Gastroesophageal sphincter (tissue), 4 donors: ENCODE results near the gene HDAC4. TPM values are rescaled to one million over a fixed set of nuclear protein-coding genes. Genes with fewer than 3 reads are reported as not detected.
A peak's percentile ranks its signal among the peaks of the same experiment; 100 is the strongest.

ENCODE experiments used
- ATAC-seq: fragments of 150-250 bp; one replicate; pipeline ENCODE4 v1.9.1; 2016; ENCODE audit warnings: mild to moderate bottlenecking, moderate library complexity
- H3K27ac ChIP-seq, 4 donors: fragments of 200-600 bp; sonication (generic) in 3 of 4; 1 replicate in 3 of 4; 2 replicates in 1 of 4; pipeline ENCODE4 v1.5.1; 2016 to 2019
- H3K27me3 ChIP-seq: fragments of 200-600 bp; sonication (generic); one replicate; pipeline ENCODE4 v1.5.1; 2019
- H3K36me3 ChIP-seq, 2 donors: fragments of 200-600 bp; sonication (generic); one replicate each; pipeline ENCODE4 v1.5.1; 2019; ENCODE audit warnings: control low read depth in 1 of 2
- H3K4me1 ChIP-seq, 3 donors: fragments of 200-600 bp; sonication (generic); 1 replicate in 2 of 3; 2 replicates in 1 of 3; pipeline ENCODE4 v1.5.1; 2016 to 2019; ENCODE audit warnings: control low read depth in 2 of 3
- H3K4me3 ChIP-seq, 2 donors: fragments of 200-600 bp; sonication (generic); one replicate each; pipeline ENCODE4 v1.5.1; 2019; ENCODE audit warnings: mild to moderate bottlenecking in 1 of 2, moderate library complexity in 1 of 2
- H3K9me3 ChIP-seq, 3 donors: fragments of 200-600 bp; sonication (generic); one replicate each; pipeline ENCODE4 v1.5.1; 2017 to 2019; ENCODE audit warnings: control low read depth in 2 of 3
- CTCF ChIP-seq, 4 experiments: fragments of 200-600 bp in 2 of 4; fragments of 450-650 bp in 2 of 4; sonication (generic) in 1 of 4; IDR thresholded peaks; one replicate each; pipeline ENCODE4 v1.5.1; 2017 to 2019; ENCODE audit warnings: antibody characterized with exemption in 4 of 4, mild to moderate bottlenecking in 2 of 4, moderate library complexity in 2 of 4
- EP300 ChIP-seq: sonication (generic); formaldehyde crosslinking; IDR thresholded peaks from one replicate; pipeline ENCODE4 v1.6.1; 2017; ENCODE audit warnings: antibody characterized with exemption, mild to moderate bottlenecking
- POLR2A ChIP-seq, 2 donors: fragments of 450-650 bp; IDR thresholded peaks; one replicate each; pipeline ENCODE4 v1.6.1; 2017; ENCODE audit warnings: antibody characterized with exemption in 2 of 2, mild to moderate bottlenecking in 2 of 2, moderate library complexity in 1 of 2
- POLR2AphosphoS5 ChIP-seq: sonication (generic); formaldehyde crosslinking; IDR thresholded peaks from one replicate; pipeline ENCODE4 v1.6.1; 2017; ENCODE audit warnings: antibody characterized with exemption
- WGBS, 2 donors: methylation state at CpG; one replicate each; pipeline ENCODE4 v1.1.5; 2018; ENCODE audit warnings: low coverage in 1 of 2; 5-methylcytosine and 5-hydroxymethylcytosine counted together
- total RNA-seq, 4 donors: library from RNA; depleted of rRNA; stranded (reverse); fragments of >200 nt; gene quantifications; one replicate each; pipeline ENCODE4 v1.1.0, GENCODE V29; 2016

The HDAC4 gene
- total RNA-seq, 4 donors from 2014 or later: 41.3 to 104 (median 85.8) TPM

GRCh38 chr2:239147376-239147775 is 253.4 kb downstream of the HDAC4 start:
- Histone ChIP-seq H3K9me3 (no peaks in the 10 kb centered on the region), H3K4me1 (peaks cover 0 to 27% (median 4%) of the 10 kb centered on the region in 3 donors), H3K36me3 (peaks cover 0 to 92% of the 10 kb centered on the region in 2 donors), H3K27ac (peak overlapping the region in 1 of 4 donors; percentile 9), H3K4me3 (no peak overlapping the region), H3K27me3 (no peaks in the 10 kb centered on the region)
- TF ChIP-seq EP300: no peak
- no peak for TF ChIP-seq POLR2AphosphoS5
- no peak for TF ChIP-seq POLR2A (IDR thresholded peaks at IDR 0.05)
- no peak for TF ChIP-seq CTCF (IDR thresholded peaks at IDR 0.05)
- WGBS, 2 donors: 70 to 88% methylated on average over 2 of the region's 9 CpGs
- ATAC-seq: no peak

- Histone ChIP-seq H3K27ac (peak overlapping the region in 1 of 4 donors; percentile 9), H3K27me3 (no peaks in the 10 kb centered on the region), H3K36me3 (peaks cover 0 to 92% of the 10 kb centered on the region in 2 donors), H3K4me3 (no peak overlapping the region), H3K9me3 (no peaks in the 10 kb centered on the region), H3K4me1 (peaks cover 0 to 22% (median 4%) of the 10 kb centered on the region in 3 donors)
- no peak for ATAC-seq
- WGBS, 2 donors: 71 to 100% methylated on average over 1 of the region's 12 CpGs
- TF ChIP-seq POLR2A (IDR thresholded peaks at IDR 0.05) (no peak), EP300 (no peak), CTCF (IDR thresholded peaks at IDR 0.05) (no peak), POLR2AphosphoS5 (no peak)
Measured at GRCh38 chr2:239146741-239147181, 254.1 kb downstream of the HDAC4 start.

- Histone ChIP-seq H3K4me3 (no peak overlapping the region), H3K27ac (peak overlapping the region in 2 of 4 donors; percentile 9 to 19), H3K4me1 (peaks cover 0 to 16% (median under 1%) of the 10 kb centered on the region in 3 donors), H3K36me3 (peaks cover 0 to 92% of the 10 kb centered on the region in 2 donors), H3K9me3 (no peaks in the 10 kb centered on the region), H3K27me3 (no peaks in the 10 kb centered on the region)
- TF ChIP-seq EP300: no peak
- TF ChIP-seq POLR2A (IDR thresholded peaks at IDR 0.05): no peak
- no peak for TF ChIP-seq CTCF (IDR thresholded peaks at IDR 0.05)
- TF ChIP-seq POLR2AphosphoS5: no peak
- ATAC-seq: no peak
- WGBS, 2 donors: 85 to 87% methylated on average over 6 of the region's 19 CpGs
Measured at GRCh38 chr2:239146011-239146641, 254.7 kb downstream of the HDAC4 start.

GRCh38 chr2:239145601-239146000 is 255.2 kb downstream of the HDAC4 start:
- Histone ChIP-seq H3K4me3 (no peak overlapping the region), H3K27ac (no peak overlapping the region), H3K4me1 (peaks cover 0 to 11% (median 0%) of the 10 kb centered on the region in 3 donors), H3K9me3 (no peaks in the 10 kb centered on the region), H3K36me3 (peaks cover 0 to 92% of the 10 kb centered on the region in 2 donors), H3K27me3 (no peaks in the 10 kb centered on the region)
- no peak for TF ChIP-seq CTCF (IDR thresholded peaks at IDR 0.05)
- TF ChIP-seq POLR2AphosphoS5: no peak
- no peak for TF ChIP-seq EP300
- TF ChIP-seq POLR2A (IDR thresholded peaks at IDR 0.05): no peak
- ATAC-seq: no peak
- 90% methylated on average over 2 to 8 of the region's 9 CpGs for WGBS, 2 donors

- H3K9me3 ChIP-seq: no peaks in the 10 kb centered on the region
- no peaks in the 10 kb centered on the region for H3K27me3 ChIP-seq
- peaks cover 0 to 97% of the 10 kb centered on the region in 2 donors for H3K36me3 ChIP-seq
- H3K4me3 ChIP-seq: no peak overlapping the region
- peaks cover 0 to 10% (median 0%) of the 10 kb centered on the region in 3 donors for H3K4me1 ChIP-seq
- ATAC-seq: no peak
- WGBS, 2 donors: 80 to 93% methylated on average over 1 to 4 of the region's 15 CpGs
- no peak overlapping the region for H3K27ac ChIP-seq
- no peak for TF ChIP-seq POLR2A (IDR thresholded peaks at IDR 0.05)
- TF ChIP-seq EP300: no peak
- no peak for TF ChIP-seq POLR2AphosphoS5
- TF ChIP-seq CTCF (IDR thresholded peaks at IDR 0.05): no peak
Measured at GRCh38 chr2:239145106-239145505, 255.7 kb downstream of the HDAC4 start.
